Neutrophil (primary cell): ENCODE results near the gene POLG.

Experiments used
- H3K27ac ChIP-seq: fragments of 200-600 bp; sonication (generic); 2 replicates; pipeline ENCODE4 v1.5.1; 2016; ENCODE audit warnings: mild to moderate bottlenecking, moderate library complexity
- H3K27me3 ChIP-seq: fragments of 200-600 bp; sonication (generic); 2 replicates; pipeline ENCODE4 v1.6.0; 2016; ENCODE audit warnings: mild to moderate bottlenecking
- H3K36me3 ChIP-seq: fragments of 200-600 bp; sonication (generic); 2 replicates; pipeline ENCODE4 v1.5.1; 2017
- H3K4me1 ChIP-seq, 2 experiments: fragments of 200-600 bp in 1 of 2; sonication (generic) in 1 of 2; 1 replicate in 1 of 2; 2 replicates in 1 of 2; pipeline versions ENCODE4 v1.5.1 to v1.6.1; 2013 to 2016; ENCODE audit warnings: low read depth in 1 of 2, low read length in 1 of 2, mild to moderate bottlenecking in 1 of 2, moderate library complexity in 1 of 2; ENCODE audit not compliant: control insufficient read depth in 1 of 2, insufficient read depth in 1 of 2
- H3K4me3 ChIP-seq, 2 experiments: fragments of 200-600 bp in 1 of 2; sonication (generic) in 1 of 2; 1 replicate in 1 of 2; 2 replicates in 1 of 2; pipeline ENCODE4 v1.5.1; 2013 to 2016; ENCODE audit warnings: low read depth in 1 of 2, low read length in 1 of 2, mild to moderate bottlenecking in 1 of 2, moderate library complexity in 1 of 2
- H3K9me3 ChIP-seq: fragments of 200-600 bp; sonication (generic); 2 replicates; pipeline ENCODE4 v1.5.1; 2016
- CTCF ChIP-seq: fragments of 200-600 bp; sonication (generic); IDR thresholded peaks from 2 replicates; pipeline ENCODE4 v1.5.1; 2016; ENCODE audit warnings: antibody characterized with exemption

Gene POLG

GRCh38 chr15:89364341-89364740, 29.7 kb upstream of the POLG start:
- H3K4me1 ChIP-seq = peaks cover 15 to 38% of the 10 kb centered on the region in 2 experiments
- H3K4me3 ChIP-seq = no peak overlapping the region
- H3K36me3 ChIP-seq = no peaks in the 10 kb centered on the region
- no peak overlapping the region for H3K27ac ChIP-seq
- no peaks in the 10 kb centered on the region for H3K9me3 ChIP-seq
- H3K27me3 ChIP-seq = peaks cover 100% of the 10 kb centered on the region
- TF ChIP-seq CTCF = no peak

DNA sequence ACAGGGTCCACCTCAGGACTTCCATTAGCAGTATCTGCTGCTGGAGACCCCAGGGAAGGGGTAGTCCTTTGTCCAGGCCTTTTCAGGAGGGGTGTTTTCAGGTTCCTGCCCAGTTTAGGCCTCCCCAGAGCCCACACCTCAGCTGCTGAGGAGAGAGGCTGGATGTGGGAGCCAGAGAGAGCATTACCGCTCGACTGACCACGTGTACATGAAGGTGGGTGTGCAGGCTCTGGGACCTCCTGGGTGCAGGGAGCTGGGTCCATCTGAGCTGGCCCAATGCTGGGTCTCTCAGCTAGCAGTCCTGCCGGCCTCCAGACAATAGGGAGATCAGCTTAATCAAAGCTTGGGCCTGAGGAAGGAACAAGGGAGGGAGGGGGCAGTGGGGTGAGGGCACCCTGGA, 29.1 kb upstream of the POLG start:
- Histone ChIP-seq H3K4me1 (peaks cover 15 to 44% of the 10 kb centered on the region in 2 experiments), H3K27me3 (peaks cover 100% of the 10 kb centered on the region), H3K36me3 (no peaks in the 10 kb centered on the region)

GRCh38 chr15:89363133-89363532, 28.5 kb upstream of the POLG start:
- Histone ChIP-seq H3K36me3 (no peaks in the 10 kb centered on the region), H3K27me3 (peaks cover 100% of the 10 kb centered on the region), H3K9me3 (no peaks in the 10 kb centered on the region), H3K4me3 (no peak overlapping the region), H3K4me1 (peaks cover 15 to 49% of the 10 kb centered on the region in 2 experiments), H3K27ac (no peak overlapping the region)
- no peak for TF ChIP-seq CTCF

More for the DNA sequence above, 29.1 kb upstream of the POLG start:
- H3K4me3 ChIP-seq = no peak overlapping the region
- TF ChIP-seq CTCF = no peak
- H3K9me3 ChIP-seq = no peaks in the 10 kb centered on the region
- no peak overlapping the region for H3K27ac ChIP-seq

GRCh38 chr15:89362203-89363101, 27.8 kb upstream of the POLG start:
- Histone ChIP-seq H3K9me3 (no peaks in the 10 kb centered on the region), H3K36me3 (no peaks in the 10 kb centered on the region), H3K4me3 (peak overlapping the region in 1 of 2 experiments; percentile 17), H3K27me3 (peaks cover 100% of the 10 kb centered on the region), H3K27ac (no peak overlapping the region), H3K4me1 (peaks cover 15 to 43% of the 10 kb centered on the region in 2 experiments)
- TF ChIP-seq CTCF = no peak

DNA sequence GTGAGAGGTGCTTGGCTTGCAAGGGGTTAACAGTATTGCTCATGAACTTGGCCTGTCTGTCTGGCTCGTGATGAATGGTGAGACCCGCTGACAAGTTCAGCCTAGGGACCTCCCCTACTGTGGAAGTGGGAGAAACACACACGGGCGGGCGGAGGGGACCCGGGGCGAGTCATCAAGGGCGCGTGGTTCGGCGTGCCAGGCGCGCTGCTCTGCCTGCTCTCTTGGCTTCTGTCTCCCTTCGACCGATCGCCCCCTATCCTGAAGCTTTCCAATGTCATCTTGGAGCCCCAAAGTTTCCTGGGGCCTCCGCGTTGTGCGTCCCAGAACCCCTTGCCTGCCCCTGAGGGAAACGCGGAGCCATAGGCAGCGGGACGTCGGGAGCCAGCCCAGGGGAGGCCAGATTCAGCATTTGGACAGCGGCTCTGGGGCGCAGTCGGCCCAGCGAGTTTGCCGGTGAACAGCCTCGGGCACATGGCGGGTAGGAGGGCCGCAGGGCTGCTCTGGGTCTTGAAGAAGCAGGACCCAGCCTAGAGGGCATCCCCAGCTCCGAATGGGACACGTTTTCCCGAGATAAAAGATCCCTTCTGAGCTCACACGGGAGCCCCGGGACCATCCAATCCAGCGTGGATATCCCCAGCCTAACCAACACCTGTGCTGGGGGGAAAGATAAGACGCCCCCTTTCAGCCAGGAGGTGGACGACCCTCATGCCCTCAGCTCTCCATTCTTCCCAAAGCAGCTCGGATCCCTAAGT, 27.0 kb upstream of the POLG start:
- no peak for TF ChIP-seq CTCF
- Histone ChIP-seq H3K36me3 (no peaks in the 10 kb centered on the region), H3K27ac (no peak overlapping the region), H3K27me3 (peaks cover 100% of the 10 kb centered on the region), H3K4me1 (peaks cover 15 to 40% of the 10 kb centered on the region in 2 experiments), H3K9me3 (no peaks in the 10 kb centered on the region), H3K4me3 (peak overlapping the region in 1 of 2 experiments; percentile 17)
